T-cell (primary cell): Measurements from ENCODE around the gene SEH1L. TPM values are rescaled to one million over a fixed set of nuclear protein-coding genes. Genes with fewer than 3 reads are reported as not detected.

Experiments used
- ATAC-seq, 4 experiments: fragments of 200-7000 bp in 3 of 4; fragments of 150-1000 bp in 1 of 4; cut with Tn5 transposase; replicated peaks in 1 of 4; 1 replicate in 3 of 4; 2 replicates in 1 of 4; pipeline ENCODE4 v1.10.0; 2021; ENCODE audit warnings: moderate library complexity in 3 of 4, mild to moderate bottlenecking in 2 of 4, moderate number of reproducible peaks in 1 of 4
- CTCF ChIA-PET, 2 donors: fragments of 300-600 bp; sonication (Branson Sonifier 250); formaldehyde crosslinking; loops; one replicate each; lab custom pipeline; 2022; ENCODE audit warnings: antibody characterized with exemption in 2 of 2; lab: Charles Lee
- POLR2A ChIA-PET, 2 donors: fragments of 300-600 bp; sonication (Branson Sonifier 250); formaldehyde crosslinking; loops; one replicate each; lab custom pipeline; 2022; ENCODE audit warnings: antibody characterized with exemption in 2 of 2; lab: Charles Lee
- DNase-seq, 35 experiments: peaks; one replicate each; pipeline versions ENCODE4 v3.0.0 to v3.0.0-alpha.2; 2013 to 2023
- H3K27ac ChIP-seq: one replicate; pipeline ENCODE4 v1.5.1; 2013; ENCODE audit warnings: low read length
- H3K27me3 ChIP-seq, 2 experiments: replicated peaks in 1 of 2; 1 replicate in 1 of 2; 2 replicates in 1 of 2; pipeline versions ENCODE4 v1.6.1 to v1.7.0; 2013; ENCODE audit warnings: low read length in 1 of 2, mixed read lengths in 1 of 2; ENCODE audit not compliant: control insufficient read depth in 2 of 2, insufficient read depth in 2 of 2; ENCODE audit errors: extremely low read depth in 1 of 2
- H3K36me3 ChIP-seq, 2 donors: 1 replicate in 1 of 2; 2 replicates in 1 of 2; pipeline versions ENCODE4 v1.6.1 to v1.7.0; 2013; ENCODE audit warnings: low read length in 1 of 2; ENCODE audit not compliant: control insufficient read depth in 2 of 2, insufficient read depth in 1 of 2; ENCODE audit errors: extremely low read depth in 1 of 2
- H3K4me1 ChIP-seq, 2 experiments: 1 replicate in 1 of 2; 2 replicates in 1 of 2; pipeline versions ENCODE4 v1.6.1 to v1.7.0; 2013; ENCODE audit warnings: low read length in 2 of 2, mixed read lengths in 1 of 2; ENCODE audit not compliant: insufficient read depth in 2 of 2, control insufficient read depth in 1 of 2; ENCODE audit errors: extremely low read depth in 1 of 2
- H3K4me3 ChIP-seq, 2 donors: 1 replicate in 1 of 2; 2 replicates in 1 of 2; pipeline versions ENCODE4 v1.5.1 to v1.7.0; 2013; ENCODE audit warnings: mild to moderate bottlenecking in 2 of 2, low read length in 1 of 2, moderate library complexity in 1 of 2; ENCODE audit not compliant: control insufficient read depth in 1 of 2; ENCODE audit errors: extremely low read depth in 1 of 2
- H3K9me3 ChIP-seq: 2 replicates; pipeline ENCODE4 v1.7.0; 2013
- H3K27ac Mint-ChIP-seq, 2 donors: one replicate each; pipeline ENCODE4 v1.8.0; 2020 to 2021; ENCODE audit warnings: mild to moderate bottlenecking in 2 of 2, mixed read lengths in 2 of 2
- H3K27me3 Mint-ChIP-seq, 2 donors: one replicate each; pipeline ENCODE4 v1.8.0; 2021 to 2022; ENCODE audit warnings: mixed read lengths in 2 of 2
- H3K36me3 Mint-ChIP-seq: one replicate; pipeline ENCODE4 v1.8.0; 2021; ENCODE audit warnings: mixed read lengths
- H3K4me1 Mint-ChIP-seq, 3 donors: one replicate each; pipeline ENCODE4 v1.8.0; 2020 to 2022; ENCODE audit warnings: mixed read lengths in 3 of 3, mild to moderate bottlenecking in 1 of 3
- H3K4me3 Mint-ChIP-seq, 3 donors: one replicate each; pipeline ENCODE4 v1.8.0; 2020 to 2022; ENCODE audit warnings: mild to moderate bottlenecking in 3 of 3, mixed read lengths in 3 of 3, moderate library complexity in 3 of 3
- H3K9me3 Mint-ChIP-seq, 3 donors: one replicate each; pipeline ENCODE4 v1.8.0; 2020 to 2022; ENCODE audit warnings: mixed read lengths in 3 of 3
- WGBS: methylation state at CpG from one replicate; pipeline ENCODE4 v1.1.5; 2013; ENCODE audit warnings: missing lambda C conversion rate; ENCODE audit not compliant: insufficient coverage; 5-methylcytosine and 5-hydroxymethylcytosine counted together
- total RNA-seq, 35 experiments: library from RNA in 6 of 35; stranded (reverse) in 6 of 35; fragments of 120-200 nt in 1 of 35; gene quantifications; one replicate each; pipeline versions ENCODE4 v1.2.1 to v1.2.4 and lab custom pipeline; 2013 to 2026

Gene SEH1L
- total RNA-seq, 5 donors from 2014 or later (not counting 1 experiment from before 2014, with no cell fraction given): 28.4 to 34.9 (median 29.9) TPM

DNA sequence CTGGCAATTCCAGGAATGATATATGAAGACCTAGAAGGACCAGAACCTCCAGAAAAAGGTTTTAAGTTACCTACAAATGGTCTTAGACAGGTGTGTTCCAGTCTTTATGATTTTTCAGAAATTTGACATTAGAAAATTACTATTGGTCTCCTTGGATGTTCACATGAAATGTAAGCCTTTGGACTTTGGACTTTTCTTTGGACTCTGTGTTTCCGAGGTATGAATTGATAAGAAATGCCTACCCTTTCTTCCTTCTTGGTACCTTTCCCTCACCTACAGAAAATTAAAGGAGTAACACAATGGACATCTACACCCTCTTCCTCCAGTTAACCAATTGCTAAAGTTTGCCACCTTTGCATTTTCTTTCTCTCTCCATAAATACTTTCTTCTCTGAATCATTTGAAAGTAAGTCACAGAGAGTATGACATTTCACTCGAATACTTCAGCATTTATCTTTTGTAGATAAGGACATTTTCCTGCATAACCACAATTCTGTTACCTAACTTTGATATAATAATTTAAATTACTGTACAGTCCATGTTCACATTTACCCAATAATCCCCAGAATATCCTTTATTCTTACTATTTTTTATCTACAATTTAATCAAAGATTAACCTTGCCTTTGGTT, 69.5 kb downstream of the SEH1L start:
- ATAC-seq: no peak
- Histone ChIP-seq H3K4me1 (no peaks in the 10 kb centered on the region), H3K27ac (no peak overlapping the region), H3K9me3 (no peaks in the 10 kb centered on the region), H3K27me3 (no peaks in the 10 kb centered on the region), H3K4me3 (no peak overlapping the region), H3K36me3 (peaks cover 10 to 68% of the 10 kb centered on the region in 2 donors)
- no peak for DNase-seq
- POLR2A ChIA-PET: no interaction called here
- no peaks in the 10 kb centered on the region for H3K9me3 Mint-ChIP-seq
- H3K4me3 Mint-ChIP-seq: no peak overlapping the region
- peaks cover 82% of the 10 kb centered on the region for H3K36me3 Mint-ChIP-seq
- H3K27me3 Mint-ChIP-seq: no peaks in the 10 kb centered on the region
- no CpG with 5 or more reads among the region's 2 CpGs for WGBS
- peaks cover 0 to 16% (median 12%) of the 10 kb centered on the region in 3 donors for H3K4me1 Mint-ChIP-seq
- H3K27ac Mint-ChIP-seq: peak overlapping the region in 1 of 2 donors; percentile 10
- CTCF ChIA-PET: no interaction called here

DNA sequence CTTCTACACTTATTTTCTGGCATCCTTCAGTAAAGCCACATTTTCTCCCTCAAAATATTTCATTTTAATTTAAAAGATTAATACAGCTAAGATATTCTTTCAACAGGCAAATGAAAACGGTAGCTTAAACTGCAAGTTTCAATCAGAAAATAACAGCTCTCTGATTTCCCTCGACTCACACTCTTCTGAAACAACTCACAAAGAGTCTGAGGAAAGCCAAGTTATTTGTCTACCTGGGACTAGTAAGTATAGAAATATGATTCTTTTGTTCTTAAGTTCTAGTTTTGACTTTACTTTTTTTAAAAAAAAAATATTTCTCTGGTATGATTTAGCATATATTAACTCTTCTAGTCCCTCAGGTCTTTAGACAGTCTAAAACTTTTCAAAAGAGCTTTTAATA, 70.6 kb downstream of the SEH1L start:
- Mint-ChIP-seq H3K9me3 (peaks cover 0 to 3% (median 0%) of the 10 kb centered on the region in 3 donors), H3K27me3 (no peaks in the 10 kb centered on the region), H3K4me3 (no peak overlapping the region), H3K36me3 (peaks cover 82% of the 10 kb centered on the region), H3K27ac (no peak overlapping the region), H3K4me1 (peaks cover 0 to 19% (median 12%) of the 10 kb centered on the region in 3 donors)
- Histone ChIP-seq H3K4me3 (no peak overlapping the region), H3K9me3 (no peaks in the 10 kb centered on the region), H3K4me1 (no peaks in the 10 kb centered on the region), H3K27ac (no peak overlapping the region), H3K36me3 (peaks cover 10 to 61% of the 10 kb centered on the region in 2 donors), H3K27me3 (no peaks in the 10 kb centered on the region)
- no peak for ATAC-seq
- no peak for DNase-seq
- ChIA-PET POLR2A (interaction anchor here (0.5 to 0.7 kb wide), 2 partner anchors 437 to 1123 kb away, joined by 3 read pairs; no protein-coding TSS in a partner anchor), CTCF (no interaction called here)
- no CpG with 5 or more reads among the region's 2 CpGs for WGBS

DNA sequence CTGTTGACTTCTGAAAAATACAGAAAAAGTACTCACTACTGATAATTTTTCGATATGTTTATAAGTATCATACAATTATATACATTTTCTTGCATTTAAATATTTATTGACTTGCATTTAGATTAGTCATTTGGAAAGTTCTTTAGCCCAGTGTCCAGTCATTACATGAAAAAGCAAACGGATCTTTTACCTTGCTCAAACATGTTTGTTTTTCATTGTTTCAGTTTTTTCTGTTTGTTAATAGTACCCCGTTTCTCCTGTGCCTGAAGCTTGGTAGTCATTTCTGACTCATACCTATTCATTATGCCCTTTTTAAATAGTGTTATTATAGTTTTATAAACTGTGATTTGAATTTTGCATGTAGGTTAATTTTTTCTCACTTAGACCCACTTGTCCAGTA, 71.5 kb downstream of the SEH1L start:
- H3K4me3 Mint-ChIP-seq: no peak overlapping the region
- CTCF ChIA-PET: no interaction called here
- POLR2A ChIA-PET: no interaction called here
- Histone ChIP-seq H3K4me1 (no peaks in the 10 kb centered on the region), H3K27me3 (no peaks in the 10 kb centered on the region), H3K27ac (no peak overlapping the region), H3K36me3 (peaks cover 10 to 61% of the 10 kb centered on the region in 2 donors), H3K9me3 (no peaks in the 10 kb centered on the region), H3K4me3 (no peak overlapping the region)
- DNase-seq (no peak), ATAC-seq (no peak)
- H3K9me3 Mint-ChIP-seq: peaks cover 0 to 3% (median 0%) of the 10 kb centered on the region in 3 donors
- peaks cover 6 to 19% (median 12%) of the 10 kb centered on the region in 3 donors for H3K4me1 Mint-ChIP-seq
- H3K27me3 Mint-ChIP-seq: no peaks in the 10 kb centered on the region
- peaks cover 84% of the 10 kb centered on the region for H3K36me3 Mint-ChIP-seq
- no CpG with 5 or more reads among the region's 3 CpGs for WGBS
- no peak overlapping the region for H3K27ac Mint-ChIP-seq

DNA sequence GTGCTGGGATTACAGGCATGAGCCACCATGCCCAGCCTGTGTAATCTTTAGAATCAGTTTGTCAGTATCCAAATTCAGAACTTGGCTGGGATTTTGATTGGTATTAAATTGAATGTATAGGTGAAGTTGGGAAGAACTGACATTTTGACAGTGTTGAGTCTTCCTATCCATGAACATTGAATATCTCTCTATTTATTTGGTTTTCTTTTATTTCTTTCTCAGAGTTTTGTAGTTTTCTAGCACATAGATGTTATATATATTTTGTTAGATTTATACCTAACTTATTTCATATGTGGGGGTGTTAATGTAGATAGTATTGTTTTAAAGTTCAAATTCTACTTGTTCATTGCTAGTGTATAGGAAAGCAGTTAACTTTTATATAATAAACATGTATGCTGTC, 74.8 kb downstream of the SEH1L start:
- peaks cover 6 to 20% (median 17%) of the 10 kb centered on the region in 3 donors for H3K4me1 Mint-ChIP-seq
- DNase-seq (no peak), ATAC-seq (no peak)
- no peaks in the 10 kb centered on the region for H3K9me3 ChIP-seq
- H3K27me3 Mint-ChIP-seq: no peaks in the 10 kb centered on the region
- H3K27ac ChIP-seq: no peak overlapping the region
- CTCF ChIA-PET: no interaction called here
- H3K4me1 ChIP-seq: no peaks in the 10 kb centered on the region
- peaks cover 0 to 3% (median 0%) of the 10 kb centered on the region in 3 donors for H3K9me3 Mint-ChIP-seq
- no peak overlapping the region for H3K4me3 ChIP-seq
- POLR2A ChIA-PET: no interaction called here
- peaks cover 69% of the 10 kb centered on the region for H3K36me3 Mint-ChIP-seq
- peak overlapping the region in 1 of 2 donors; percentile 46 for H3K27ac Mint-ChIP-seq
- no peak overlapping the region for H3K4me3 Mint-ChIP-seq
- H3K27me3 ChIP-seq: no peaks in the 10 kb centered on the region
- peaks cover 0 to 58% of the 10 kb centered on the region in 2 donors for H3K36me3 ChIP-seq

GRCh38 chr18:13025233-13025632, 77.4 kb downstream of the SEH1L start:
- Histone ChIP-seq H3K27ac (no peak overlapping the region), H3K36me3 (peaks cover 0 to 55% of the 10 kb centered on the region in 2 donors), H3K4me1 (no peaks in the 10 kb centered on the region), H3K27me3 (no peaks in the 10 kb centered on the region), H3K4me3 (no peak overlapping the region), H3K9me3 (no peaks in the 10 kb centered on the region)
- CTCF ChIA-PET: no interaction called here
- peaks cover 0 to 3% (median 0%) of the 10 kb centered on the region in 3 donors for H3K9me3 Mint-ChIP-seq
- peaks cover 6 to 12% (median 12%) of the 10 kb centered on the region in 3 donors for H3K4me1 Mint-ChIP-seq
- H3K36me3 Mint-ChIP-seq: peaks cover 59% of the 10 kb centered on the region
- no peak overlapping the region for H3K27ac Mint-ChIP-seq
- no peaks in the 10 kb centered on the region for H3K27me3 Mint-ChIP-seq
- POLR2A ChIA-PET: no interaction called here
- H3K4me3 Mint-ChIP-seq: no peak overlapping the region
- 100% methylated on average over 2 of the region's 2 CpGs for WGBS
- ATAC-seq: no peak
- no peak for DNase-seq

DNA sequence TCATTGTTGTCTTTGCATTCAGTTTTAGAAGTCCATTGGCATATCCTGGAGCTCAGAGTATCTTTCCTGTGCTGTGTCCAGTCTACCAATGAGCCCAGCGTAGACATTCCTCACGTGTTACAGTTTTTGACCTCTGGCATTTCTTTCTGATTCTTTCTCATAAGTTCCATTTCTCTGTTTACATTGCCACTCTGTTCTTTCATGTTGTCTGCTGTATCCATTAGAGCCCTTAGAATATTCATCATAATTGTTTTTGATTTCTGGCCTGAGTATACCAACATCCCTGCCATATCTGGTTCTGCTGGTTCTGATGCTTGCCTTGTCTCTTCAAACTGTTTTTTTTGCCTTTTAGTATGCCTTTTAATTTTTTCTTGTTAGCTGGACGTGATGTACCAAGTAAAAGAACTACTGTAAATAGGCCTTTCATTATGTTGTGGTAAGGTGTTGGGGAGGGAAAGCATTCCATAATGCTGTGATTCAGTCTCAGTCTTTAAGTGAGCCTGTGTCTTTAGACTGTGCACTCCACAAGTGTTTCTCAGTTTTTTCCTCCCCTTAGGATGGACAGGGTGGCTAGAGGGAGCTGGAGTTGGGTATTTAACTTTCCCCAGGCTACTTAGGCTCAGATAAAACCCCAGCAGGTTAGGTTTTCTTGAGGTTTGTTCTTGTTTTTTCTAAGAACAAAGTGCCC, 78.9 kb downstream of the SEH1L start:
- POLR2A ChIA-PET: no interaction called here
- ATAC-seq: no peak
- H3K9me3 ChIP-seq: no peaks in the 10 kb centered on the region

More for the DNA sequence above, 78.9 kb downstream of the SEH1L start:
- Mint-ChIP-seq H3K27ac (no peak overlapping the region), H3K9me3 (peaks cover 0 to 3% (median 0%) of the 10 kb centered on the region in 3 donors), H3K4me3 (no peak overlapping the region), H3K27me3 (no peaks in the 10 kb centered on the region), H3K4me1 (peaks cover 6 to 10% (median 9%) of the 10 kb centered on the region in 3 donors), H3K36me3 (peaks cover 58% of the 10 kb centered on the region)
- Histone ChIP-seq H3K27me3 (no peaks in the 10 kb centered on the region), H3K27ac (no peak overlapping the region), H3K4me1 (peaks cover 0 to under 1% of the 10 kb centered on the region in 2 experiments), H3K36me3 (peaks cover under 1 to 64% of the 10 kb centered on the region in 2 donors), H3K4me3 (no peak overlapping the region)
- CTCF ChIA-PET: no interaction called here
- no peak for DNase-seq
- 94% methylated on average over 3 of the region's 3 CpGs for WGBS
